Renal pelvis (tissue), 4 donors: ENCODE results near the gene PRKCE. TPM values are rescaled to one million over a fixed set of nuclear protein-coding genes. Genes with fewer than 3 reads are reported as not detected.
"Not testable (repeated sequence)": the region's sequence is repeated elsewhere in the genome, so short reads cannot be mapped to it uniquely, and the experiment has no call there.

Experiments used
- DNase-seq: peaks from one replicate; pipeline ENCODE4 v3.0.0-alpha.2; 2013
- polyA plus RNA-seq, 3 donors: library from polyadenylated mRNA; unstranded; fragments of 120-200 nt; gene quantifications; one replicate each; pipeline ENCODE4 v1.2.1, GENCODE V29; 2013; ENCODE audit not compliant: insufficient read length in 3 of 3

PRKCE gene
- polyA plus RNA-seq, 3 donors: 7.8 to 9.9 (median 7.8) TPM

GRCh38 chr2:46216213-46216612 is 564.7 kb downstream of the PRKCE start:
- no peak for DNase-seq

GRCh38 chr2:46223514-46223913 is 572.0 kb downstream of the PRKCE start:
- DNase-seq: not testable (repeated sequence)

GRCh38 chr2:46225150-46225625 is 573.7 kb downstream of the PRKCE start:
- no peak for DNase-seq

GRCh38 chr2:46225730-46226129 is 574.3 kb downstream of the PRKCE start:
- DNase-seq: no peak

GRCh38 chr2:46226620-46227019 is 575.1 kb downstream of the PRKCE start:
- DNase-seq: no peak

GRCh38 chr2:46227022-46227421 is 575.5 kb downstream of the PRKCE start:
- DNase-seq: no peak

GRCh38 chr2:46227674-46228289 is 576.3 kb downstream of the PRKCE start:
- no peak for DNase-seq

GRCh38 chr2:46229134-46230063 is 577.9 kb downstream of the PRKCE start:
- no peak for DNase-seq

- no peak for DNase-seq
Measured at GRCh38 chr2:46230115-46230571, 578.7 kb downstream of the PRKCE start.

GRCh38 chr2:46230677-46231425 is 579.4 kb downstream of the PRKCE start:
- DNase-seq: no peak

- DNase-seq: no peak
Measured at GRCh38 chr2:46231721-46232120, 580.2 kb downstream of the PRKCE start.

- no peak for DNase-seq
Measured at GRCh38 chr2:46232860-46233259, 581.4 kb downstream of the PRKCE start.

- DNase-seq: no peak
Measured at GRCh38 chr2:46236006-46236875, 584.8 kb downstream of the PRKCE start.

- DNase-seq: no peak
Measured at GRCh38 chr2:46236876-46237859, 585.7 kb downstream of the PRKCE start.

Other genes with a start within 250 kb of the PRKCE start
- 10 to 100 TPM; 19.3 to 23.2 (median 20.6) TPM for gene SRBD1, start 40.4 kb upstream of the PRKCE start, polyA plus RNA-seq